Liver (tissue), 3 donors: ENCODE results near the gene AOPEP.

Experiments used
- EGR1 ChIP-seq, 2 donors: IDR thresholded peaks; 2 replicates each; pipeline ENCODE4 v1.6.1; 2016 to 2018; ENCODE audit warnings: antibody characterized with exemption in 2 of 2, low read depth in 2 of 2
- TF ChIP-seq, protein P1 (sequence below): fragments of 150-350 bp; IDR thresholded peaks from 2 replicates; pipeline ENCODE4 v1.5.1; 2017; ENCODE audit warnings: improper control_type of control experiment, low read depth, low read length; ENCODE audit not compliant: missing input control
- donor health status: healthy.
- donor health status: healthy.

DNA sequence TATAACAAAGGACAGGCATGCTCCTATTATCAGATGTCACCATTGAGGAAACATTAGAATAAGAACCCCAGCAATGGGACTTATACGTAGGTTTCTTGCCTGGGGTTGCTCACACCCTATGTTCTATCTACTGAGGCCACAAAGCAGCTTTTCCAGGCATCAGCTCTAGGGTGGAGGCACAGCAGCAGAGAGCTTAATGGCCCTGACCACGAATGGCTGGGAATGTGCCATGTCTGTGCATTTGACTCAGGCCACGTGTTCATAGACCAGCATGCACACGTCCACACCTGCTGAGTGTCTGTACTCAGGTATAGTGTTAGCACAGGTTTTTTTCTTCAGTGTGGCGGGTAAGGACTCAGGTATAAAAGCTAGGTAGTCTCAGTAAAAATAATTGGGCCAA, 129.4 kb downstream of the AOPEP start:
- TF ChIP-seq, protein P1, sequence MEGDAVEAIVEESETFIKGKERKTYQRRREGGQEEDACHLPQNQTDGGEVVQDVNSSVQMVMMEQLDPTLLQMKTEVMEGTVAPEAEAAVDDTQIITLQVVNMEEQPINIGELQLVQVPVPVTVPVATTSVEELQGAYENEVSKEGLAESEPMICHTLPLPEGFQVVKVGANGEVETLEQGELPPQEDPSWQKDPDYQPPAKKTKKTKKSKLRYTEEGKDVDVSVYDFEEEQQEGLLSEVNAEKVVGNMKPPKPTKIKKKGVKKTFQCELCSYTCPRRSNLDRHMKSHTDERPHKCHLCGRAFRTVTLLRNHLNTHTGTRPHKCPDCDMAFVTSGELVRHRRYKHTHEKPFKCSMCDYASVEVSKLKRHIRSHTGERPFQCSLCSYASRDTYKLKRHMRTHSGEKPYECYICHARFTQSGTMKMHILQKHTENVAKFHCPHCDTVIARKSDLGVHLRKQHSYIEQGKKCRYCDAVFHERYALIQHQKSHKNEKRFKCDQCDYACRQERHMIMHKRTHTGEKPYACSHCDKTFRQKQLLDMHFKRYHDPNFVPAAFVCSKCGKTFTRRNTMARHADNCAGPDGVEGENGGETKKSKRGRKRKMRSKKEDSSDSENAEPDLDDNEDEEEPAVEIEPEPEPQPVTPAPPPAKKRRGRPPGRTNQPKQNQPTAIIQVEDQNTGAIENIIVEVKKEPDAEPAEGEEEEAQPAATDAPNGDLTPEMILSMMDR = no peak
- no peak for TF ChIP-seq EGR1 (IDR thresholded peaks at IDR 0.05; ENCODE audit: low read depth in 2 of 2)
